ENCODE measurements around the gene RER1.

Gene RER1

DNA sequence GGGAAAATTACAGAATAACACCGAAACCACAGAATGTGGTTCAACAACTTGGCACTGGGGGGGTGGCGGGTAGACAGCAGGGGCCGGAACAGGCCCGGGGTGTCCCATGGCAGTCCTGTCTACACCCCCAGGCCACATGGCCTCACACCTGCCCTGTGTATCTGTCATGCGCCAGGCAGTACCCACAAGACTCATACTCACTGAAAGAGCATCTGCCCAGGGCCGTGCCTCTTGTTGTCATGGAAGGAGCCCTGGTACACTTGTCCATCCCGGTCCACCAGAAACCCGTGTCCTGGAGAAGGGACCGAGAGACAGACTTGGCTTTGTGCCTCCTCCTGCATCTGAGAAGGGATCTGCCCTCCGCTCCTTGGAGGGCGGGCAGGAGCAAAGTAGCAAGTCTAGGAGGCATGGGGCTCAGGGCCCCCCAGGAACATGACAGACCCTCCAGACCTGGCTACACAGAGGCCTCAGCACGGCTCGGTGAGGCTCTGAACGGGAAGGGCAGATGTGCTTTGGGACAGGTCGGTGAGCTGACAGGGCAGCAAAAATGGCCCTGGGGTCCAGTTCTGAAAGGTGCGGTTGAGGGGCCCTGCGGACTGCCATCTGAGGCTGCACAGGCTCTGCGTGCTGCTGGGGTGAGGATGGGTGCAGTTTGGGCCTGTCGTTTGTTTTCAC lies 5.9 kb upstream of the RER1 start:
- no peak overlapping the region for H3K4me3 Mint-ChIP-seq
- H3K27ac Mint-ChIP-seq: no peak overlapping the region
- H3K9me3 Mint-ChIP-seq: no peaks in the 10 kb centered on the region
- no peaks in the 10 kb centered on the region for H3K27me3 Mint-ChIP-seq (ENCODE audit: low read depth)
- no peaks in the 10 kb centered on the region for H3K36me3 Mint-ChIP-seq (ENCODE audit: low read depth)
- peaks cover 6% of the 10 kb centered on the region for H3K4me1 Mint-ChIP-seq (ENCODE audit: low read depth)
- no peak for DNase-seq (ENCODE audit: low spot score)

GRCh38 chr1:2386636-2387611 lies 4.7 kb upstream of the RER1 start:
- no peak overlapping the region for H3K27ac Mint-ChIP-seq
- H3K4me1 Mint-ChIP-seq (ENCODE audit: low read depth): peaks cover 6% of the 10 kb centered on the region
- no peaks in the 10 kb centered on the region for H3K9me3 Mint-ChIP-seq
- no peaks in the 10 kb centered on the region for H3K36me3 Mint-ChIP-seq (ENCODE audit: low read depth)
- no peaks in the 10 kb centered on the region for H3K27me3 Mint-ChIP-seq (ENCODE audit: low read depth)
- no peak for DNase-seq (ENCODE audit: low spot score)
- H3K4me3 Mint-ChIP-seq: no peak overlapping the region

DNA sequence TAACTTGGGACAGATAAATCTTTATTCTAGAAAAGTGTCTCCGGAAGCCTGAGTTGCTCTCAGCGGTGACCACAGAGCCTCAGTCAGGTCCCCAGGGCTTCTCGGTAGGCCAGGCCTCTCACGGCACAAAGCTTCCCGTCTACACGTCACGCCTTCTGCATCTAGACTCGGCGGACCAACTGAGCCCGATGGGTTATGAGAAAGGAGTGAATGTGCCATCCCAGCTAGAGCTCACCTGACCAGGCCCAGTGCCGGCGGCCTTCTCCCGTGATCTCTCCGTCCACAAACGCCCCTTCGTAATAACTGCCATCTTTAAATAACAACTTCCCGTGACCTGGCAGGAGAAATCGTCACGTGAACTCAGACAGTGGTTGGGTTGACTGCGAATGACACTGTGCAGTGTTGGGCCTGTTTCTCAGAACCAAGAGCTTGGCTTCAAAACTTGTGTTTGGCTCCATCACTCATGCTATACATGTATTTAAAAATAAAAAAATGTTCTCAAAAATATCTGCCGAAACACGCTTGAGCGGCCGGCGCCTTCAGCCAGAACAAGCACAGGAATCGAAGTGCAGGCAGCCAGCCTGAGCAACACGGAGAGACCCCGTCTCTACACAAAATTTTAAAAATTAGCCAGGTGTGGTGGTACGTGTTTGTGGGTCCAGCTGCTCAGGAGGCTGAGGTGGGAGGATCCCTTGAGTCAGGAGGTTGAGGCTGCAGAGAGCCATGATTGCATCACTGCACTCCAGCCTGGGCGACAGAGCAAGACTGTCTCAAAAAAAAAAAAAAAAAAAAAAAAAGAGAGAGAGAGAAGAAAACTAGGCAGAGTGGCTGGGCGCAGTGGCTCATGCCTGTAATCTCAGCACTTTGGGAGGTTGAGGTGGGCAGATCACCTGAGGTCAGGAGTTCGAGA lies 3.4 kb upstream of the RER1 start:
- H3K4me1 Mint-ChIP-seq (ENCODE audit: low read depth): peaks cover 14% of the 10 kb centered on the region
- no peak overlapping the region for H3K27ac Mint-ChIP-seq
- H3K4me3 Mint-ChIP-seq: no peak overlapping the region
- no peaks in the 10 kb centered on the region for H3K27me3 Mint-ChIP-seq (ENCODE audit: low read depth)
- H3K36me3 Mint-ChIP-seq (ENCODE audit: low read depth): peaks cover 10% of the 10 kb centered on the region
- no peak for DNase-seq (ENCODE audit: low spot score)
- H3K9me3 Mint-ChIP-seq: no peaks in the 10 kb centered on the region

- Mint-ChIP-seq H3K27ac (no peak overlapping the region), H3K4me3 (peak overlapping the region; percentile 80), H3K4me1 (ENCODE audit: low read depth) (peaks cover 15% of the 10 kb centered on the region), H3K9me3 (no peaks in the 10 kb centered on the region), H3K27me3 (ENCODE audit: low read depth) (no peaks in the 10 kb centered on the region), H3K36me3 (ENCODE audit: low read depth) (peaks cover 20% of the 10 kb centered on the region)
- no peak for DNase-seq (ENCODE audit: low spot score)
Measured at GRCh38 chr1:2389644-2390043, 2.0 kb upstream of the RER1 start.

- no peak for DNase-seq (ENCODE audit: low spot score)
- Mint-ChIP-seq H3K27ac (peak overlapping the region; percentile 79), H3K4me3 (peak overlapping the region; percentile 86), H3K27me3 (ENCODE audit: low read depth) (no peaks in the 10 kb centered on the region), H3K9me3 (no peaks in the 10 kb centered on the region), H3K4me1 (ENCODE audit: low read depth) (peaks cover 15% of the 10 kb centered on the region), H3K36me3 (ENCODE audit: low read depth) (peaks cover 32% of the 10 kb centered on the region)
Measured at GRCh38 chr1:2391931-2392509, 379 bp downstream of the RER1 start.

- H3K4me1 Mint-ChIP-seq (ENCODE audit: low read depth): peaks cover 15% of the 10 kb centered on the region
- H3K4me3 Mint-ChIP-seq: peak overlapping the region; percentile 86
- H3K27ac Mint-ChIP-seq: peak overlapping the region; percentile 79
- no peak for DNase-seq (ENCODE audit: low spot score)
- H3K36me3 Mint-ChIP-seq (ENCODE audit: low read depth): peaks cover 38% of the 10 kb centered on the region
- H3K9me3 Mint-ChIP-seq: no peaks in the 10 kb centered on the region
- H3K27me3 Mint-ChIP-seq (ENCODE audit: low read depth): no peaks in the 10 kb centered on the region
Measured at GRCh38 chr1:2392686-2393085, 1.0 kb downstream of the RER1 start.

DNA sequence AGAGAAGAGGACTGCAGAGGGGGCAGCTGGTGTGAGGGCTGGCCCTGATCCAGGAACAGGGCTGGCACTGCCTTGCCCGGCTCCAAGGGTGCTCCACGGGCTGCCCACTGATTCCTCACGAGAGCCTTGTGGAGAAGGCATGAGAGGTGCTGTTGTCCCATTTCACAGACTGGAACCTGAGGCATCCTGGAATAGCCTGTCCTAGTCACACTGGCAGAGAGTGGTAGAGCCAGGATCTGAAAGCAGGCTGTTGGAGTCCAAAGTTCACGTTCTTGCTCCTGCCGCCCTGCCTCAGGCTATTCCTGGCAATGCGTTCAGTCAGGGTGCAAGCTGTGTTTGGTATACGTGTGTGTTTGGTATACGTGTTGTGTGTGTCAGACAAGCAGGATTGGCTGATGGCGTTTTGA lies 1.8 kb downstream of the RER1 start:
- DNase-seq (ENCODE audit: low spot score): no peak
- Mint-ChIP-seq H3K4me3 (peak overlapping the region; percentile 86), H3K27ac (peak overlapping the region; percentile 79), H3K27me3 (ENCODE audit: low read depth) (no peaks in the 10 kb centered on the region), H3K4me1 (ENCODE audit: low read depth) (peaks cover 15% of the 10 kb centered on the region), H3K9me3 (no peaks in the 10 kb centered on the region), H3K36me3 (ENCODE audit: low read depth) (peaks cover 38% of the 10 kb centered on the region)

GRCh38 chr1:2394220-2394619 lies 2.6 kb downstream of the RER1 start:
- Mint-ChIP-seq H3K36me3 (ENCODE audit: low read depth) (peaks cover 44% of the 10 kb centered on the region), H3K27ac (peak overlapping the region; percentile 41), H3K9me3 (no peaks in the 10 kb centered on the region), H3K4me1 (ENCODE audit: low read depth) (peaks cover 15% of the 10 kb centered on the region), H3K4me3 (no peak overlapping the region), H3K27me3 (ENCODE audit: low read depth) (no peaks in the 10 kb centered on the region)
- no peak for DNase-seq (ENCODE audit: low spot score)

DNA sequence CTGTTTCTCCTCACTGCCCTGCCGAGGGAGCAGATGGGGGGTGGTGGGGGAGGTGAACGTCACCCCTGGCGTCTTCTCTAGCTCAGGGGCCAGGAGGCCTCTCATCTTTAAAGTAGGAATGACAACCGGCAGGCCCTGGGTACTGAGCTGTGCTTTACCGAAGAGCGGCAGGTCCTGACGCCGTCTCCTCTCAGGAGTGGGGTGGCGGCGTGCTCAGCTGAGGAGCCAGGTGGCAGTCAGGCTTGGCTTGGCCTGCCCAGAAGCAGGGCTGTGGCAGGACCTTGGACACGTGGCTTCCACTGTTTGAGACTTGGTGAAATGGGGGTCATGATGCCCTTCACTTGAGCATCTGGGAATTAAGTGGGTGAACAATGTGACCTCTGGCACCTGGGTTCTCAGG lies 3.1 kb downstream of the RER1 start:
- H3K27ac Mint-ChIP-seq: no peak overlapping the region
- H3K4me3 Mint-ChIP-seq: no peak overlapping the region

GRCh38 chr1:2395245-2395644 lies 3.6 kb downstream of the RER1 start:
- peaks cover 11% of the 10 kb centered on the region for H3K4me1 Mint-ChIP-seq (ENCODE audit: low read depth)
- no peaks in the 10 kb centered on the region for H3K9me3 Mint-ChIP-seq
- H3K27ac Mint-ChIP-seq: no peak overlapping the region
- no peak for DNase-seq (ENCODE audit: low spot score)
- no peak overlapping the region for H3K4me3 Mint-ChIP-seq
- no peaks in the 10 kb centered on the region for H3K27me3 Mint-ChIP-seq (ENCODE audit: low read depth)
- peaks cover 51% of the 10 kb centered on the region for H3K36me3 Mint-ChIP-seq (ENCODE audit: low read depth)

More for the DNA sequence above, 3.1 kb downstream of the RER1 start:
- no peak for DNase-seq (ENCODE audit: low spot score)
- Mint-ChIP-seq H3K4me1 (ENCODE audit: low read depth) (peaks cover 15% of the 10 kb centered on the region), H3K9me3 (no peaks in the 10 kb centered on the region), H3K27me3 (ENCODE audit: low read depth) (no peaks in the 10 kb centered on the region), H3K36me3 (ENCODE audit: low read depth) (peaks cover 47% of the 10 kb centered on the region)

GRCh38 chr1:2396059-2396458 lies 4.4 kb downstream of the RER1 start:
- H3K27ac Mint-ChIP-seq: no peak overlapping the region
- no peaks in the 10 kb centered on the region for H3K27me3 Mint-ChIP-seq (ENCODE audit: low read depth)
- peaks cover 9% of the 10 kb centered on the region for H3K4me1 Mint-ChIP-seq (ENCODE audit: low read depth)
- H3K9me3 Mint-ChIP-seq: no peaks in the 10 kb centered on the region
- no peak overlapping the region for H3K4me3 Mint-ChIP-seq
- peaks cover 58% of the 10 kb centered on the region for H3K36me3 Mint-ChIP-seq (ENCODE audit: low read depth)
- DNase-seq (ENCODE audit: low spot score): no peak

GRCh38 chr1:2396476-2396875 lies 4.8 kb downstream of the RER1 start:
- no peak overlapping the region for H3K4me3 Mint-ChIP-seq
- H3K27ac Mint-ChIP-seq: no peak overlapping the region
- peaks cover 9% of the 10 kb centered on the region for H3K4me1 Mint-ChIP-seq (ENCODE audit: low read depth)
- DNase-seq (ENCODE audit: low spot score): no peak
- H3K9me3 Mint-ChIP-seq: no peaks in the 10 kb centered on the region
- peaks cover 60% of the 10 kb centered on the region for H3K36me3 Mint-ChIP-seq (ENCODE audit: low read depth)
- no peaks in the 10 kb centered on the region for H3K27me3 Mint-ChIP-seq (ENCODE audit: low read depth)

GRCh38 chr1:2397007-2397679 lies 5.5 kb downstream of the RER1 start:
- H3K9me3 Mint-ChIP-seq: no peaks in the 10 kb centered on the region
- no peak overlapping the region for H3K27ac Mint-ChIP-seq
- peaks cover 65% of the 10 kb centered on the region for H3K36me3 Mint-ChIP-seq (ENCODE audit: low read depth)
- peaks cover 9% of the 10 kb centered on the region for H3K4me1 Mint-ChIP-seq (ENCODE audit: low read depth)
- no peaks in the 10 kb centered on the region for H3K27me3 Mint-ChIP-seq (ENCODE audit: low read depth)
- DNase-seq (ENCODE audit: low spot score): no peak
- no peak overlapping the region for H3K4me3 Mint-ChIP-seq
